Esophagus mucosa (tissue), 1 donor: ENCODE data around the gene FAM193B. TPM values are rescaled to one million over a fixed set of nuclear protein-coding genes. Genes with fewer than 3 reads are reported as not detected.
A peak's percentile ranks its signal among the peaks of the same experiment; 100 is the strongest.
"Not testable (repeated sequence)": the region's sequence is repeated elsewhere in the genome, so short reads cannot be mapped to it uniquely, and the experiment has no call there.

Experiments
- ATAC-seq: fragments of 200-7000 bp; cut with Tn5 transposase; one replicate; pipeline ENCODE4 v1.9.1; 2020
- total RNA-seq: library from RNA; stranded (reverse); gene quantifications from one replicate; pipeline ENCODE4 v1.2.4, GENCODE V29; 2023
- donor health status: DM: yes; HTN: yes; CAD: no.

FAM193B gene
- total RNA-seq, 1 donor from 2014 or later = 31.6 TPM

GRCh38 chr5:177499842-177500241, 54.5 kb downstream of the FAM193B start:
- no peak for ATAC-seq

GRCh38 chr5:177498013-177498787, 56.2 kb downstream of the FAM193B start:
- ATAC-seq = peak; percentile 6

GRCh38 chr5:177497292-177498012, 56.9 kb downstream of the FAM193B start, which contains the start of gene PDLIM7:
Gene PDLIM7 (minus strand): TSS chr5:177497604. CDS start chr5:177496512, 1,092 bp downstream.
- peak; percentile 86 for ATAC-seq

- ATAC-seq = peak; percentile 35
Observed at GRCh38 chr5:177496727-177497291, 57.6 kb downstream of the FAM193B start.

DNA sequence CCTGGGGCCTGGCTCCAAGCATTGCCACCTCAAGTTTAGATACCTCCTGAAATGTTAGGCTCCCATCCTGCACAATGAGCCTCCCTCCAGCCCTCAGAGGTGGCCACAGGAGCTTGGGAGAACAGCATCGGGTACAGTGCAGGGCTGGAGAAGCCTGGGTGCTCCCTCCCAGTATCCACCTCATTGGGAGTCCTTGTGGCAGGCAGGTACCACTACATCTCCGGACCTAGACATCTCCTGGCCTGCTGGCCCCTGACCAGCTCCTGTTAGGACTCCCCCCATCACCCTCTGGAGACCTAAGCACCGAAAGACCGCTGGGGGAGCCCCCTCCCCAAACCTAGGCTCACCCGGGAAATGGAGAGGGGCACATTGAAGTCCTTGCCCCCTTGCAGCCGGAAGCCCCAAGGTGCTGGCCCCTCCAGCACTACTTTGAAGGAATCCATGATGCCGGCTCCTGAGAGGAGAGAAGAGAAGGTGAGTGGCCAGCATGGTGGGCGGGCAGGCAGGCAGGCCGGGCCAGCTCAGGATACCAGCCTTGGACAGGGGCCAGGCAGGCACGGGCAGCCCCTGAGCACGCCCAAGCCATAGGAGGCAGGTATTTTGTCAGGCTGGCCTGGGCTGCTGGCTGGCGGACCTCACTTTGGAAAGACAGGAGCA, 58.2 kb downstream of the FAM193B start:
- no peak for ATAC-seq

- ATAC-seq = no peak
Observed at GRCh38 chr5:177495243-177496060, 58.9 kb downstream of the FAM193B start.

GRCh38 chr5:177494346-177495195, 59.8 kb downstream of the FAM193B start:
- peak; percentile 48 for ATAC-seq

GRCh38 chr5:177493795-177494345, 60.5 kb downstream of the FAM193B start:
- no peak for ATAC-seq

- no peak for ATAC-seq
Observed at GRCh38 chr5:177492841-177493240, 61.5 kb downstream of the FAM193B start.

DNA sequence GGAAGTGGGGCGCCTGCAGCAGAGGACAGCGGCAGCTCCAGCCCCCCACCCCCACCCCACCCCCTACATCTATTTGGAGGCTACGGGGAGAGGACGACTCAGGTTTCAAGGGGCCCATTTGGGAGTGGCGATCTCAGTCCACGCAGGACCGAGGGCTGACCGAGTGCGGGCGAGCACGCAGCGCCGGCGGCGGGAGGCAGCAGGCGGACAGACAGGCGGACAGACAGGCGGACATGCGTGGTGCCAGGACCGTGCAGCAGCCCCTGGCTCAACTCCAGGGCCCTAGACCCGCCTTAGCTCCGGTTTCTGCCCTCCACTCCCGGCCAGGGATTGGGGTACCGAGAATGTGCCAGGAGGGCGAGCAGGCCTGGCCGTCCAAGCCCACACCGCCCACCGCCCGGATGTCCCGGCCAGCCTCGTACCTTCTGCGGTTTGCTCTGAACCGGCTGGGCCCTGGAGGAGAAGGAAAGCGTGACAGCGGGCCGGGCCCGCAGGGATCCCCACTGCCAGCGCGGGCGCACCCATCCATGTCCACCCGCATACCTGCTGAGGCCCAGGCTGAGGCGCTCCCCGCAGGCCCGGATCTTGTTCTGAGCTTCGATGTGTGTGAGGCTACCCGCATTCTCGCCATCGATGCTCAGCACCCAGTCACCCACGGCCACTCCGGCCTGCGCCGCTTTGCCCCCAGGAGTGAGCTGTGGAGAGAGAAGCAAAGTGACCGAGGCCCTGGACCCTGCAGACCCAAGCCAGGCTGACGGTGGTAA, 62.2 kb downstream of the FAM193B start:
- ATAC-seq = no peak

DNA sequence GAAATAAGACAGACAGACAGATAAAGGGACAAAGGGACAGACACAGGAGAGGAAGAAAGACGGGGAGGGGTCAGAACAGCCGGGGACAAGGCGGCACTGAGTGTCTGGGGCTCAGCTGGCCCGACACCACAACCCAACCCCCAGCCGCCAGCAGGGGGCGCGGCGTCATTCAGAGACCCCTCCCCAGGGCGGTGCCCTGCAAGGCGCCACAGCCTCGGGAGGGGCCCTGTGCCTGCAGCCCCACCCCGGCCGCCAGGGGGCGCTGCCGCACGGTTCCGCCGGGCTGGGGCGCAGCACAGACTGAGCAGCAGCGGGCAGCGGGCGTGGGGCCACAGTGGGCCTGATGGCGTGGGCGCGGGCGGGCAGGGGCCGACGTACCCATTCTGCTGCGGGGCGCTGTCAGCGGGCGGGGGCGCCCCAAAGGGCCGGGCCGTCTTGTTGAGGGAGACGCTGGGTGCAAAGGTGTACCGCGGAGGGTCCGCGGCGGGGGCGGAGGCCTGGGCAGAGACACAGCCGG, 62.9 kb downstream of the FAM193B start:
- ATAC-seq = no peak

DNA sequence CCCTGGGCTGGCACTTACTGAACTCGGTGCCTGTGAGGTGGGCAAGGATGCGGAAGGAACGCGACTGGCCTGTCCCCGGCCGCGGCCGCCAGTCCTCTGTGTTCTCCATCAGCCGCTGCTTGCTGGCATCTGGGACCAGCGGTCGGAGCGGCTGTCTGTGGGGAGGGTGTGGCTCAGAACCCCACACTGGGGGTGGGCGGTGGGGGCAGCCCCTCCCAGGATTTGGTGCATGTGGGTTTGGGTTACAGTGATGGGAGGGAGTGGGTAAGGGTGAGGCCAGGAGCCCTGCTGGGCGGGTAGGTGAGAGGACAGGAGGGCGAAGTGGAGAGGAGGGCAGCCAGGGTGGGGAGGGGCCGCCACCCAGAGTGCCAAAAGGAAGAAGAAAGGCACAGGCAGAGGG, 63.4 kb downstream of the FAM193B start:
- ATAC-seq = no peak

DNA sequence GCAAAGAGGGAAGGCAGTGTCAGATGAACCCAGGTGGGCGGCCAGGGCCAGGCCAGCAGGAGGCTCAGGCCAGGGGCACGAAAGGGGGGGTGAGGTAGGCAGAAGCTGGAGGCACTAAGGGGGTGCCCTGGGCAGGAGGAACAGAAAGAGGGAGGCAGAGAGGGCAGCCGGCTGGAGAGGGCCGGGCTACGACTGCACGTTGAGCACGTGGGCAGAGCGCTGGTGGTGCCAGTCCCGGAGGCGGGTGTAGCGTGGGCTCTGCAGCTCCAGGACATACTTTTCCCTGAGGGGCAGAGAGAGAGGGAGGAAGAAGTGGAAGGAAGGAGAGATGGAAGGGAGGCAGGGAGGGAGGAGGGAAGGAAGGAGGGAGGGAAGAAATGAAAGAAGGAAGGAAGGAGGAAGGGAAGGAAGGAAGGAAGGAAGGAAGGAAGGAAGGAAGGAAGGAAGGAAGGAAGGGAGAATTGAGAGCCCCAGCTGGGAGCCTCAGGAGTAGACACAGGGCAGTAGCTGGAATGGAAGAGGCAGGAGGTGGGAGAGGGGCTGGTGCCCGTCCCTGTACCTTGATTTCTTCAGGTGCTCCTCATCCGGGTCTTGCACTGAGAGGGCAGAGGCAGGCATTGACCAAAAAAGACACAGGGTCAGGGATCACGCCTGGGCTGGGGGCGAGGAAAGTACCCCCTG, 63.9 kb downstream of the FAM193B start:
- ATAC-seq = no peak

DNA sequence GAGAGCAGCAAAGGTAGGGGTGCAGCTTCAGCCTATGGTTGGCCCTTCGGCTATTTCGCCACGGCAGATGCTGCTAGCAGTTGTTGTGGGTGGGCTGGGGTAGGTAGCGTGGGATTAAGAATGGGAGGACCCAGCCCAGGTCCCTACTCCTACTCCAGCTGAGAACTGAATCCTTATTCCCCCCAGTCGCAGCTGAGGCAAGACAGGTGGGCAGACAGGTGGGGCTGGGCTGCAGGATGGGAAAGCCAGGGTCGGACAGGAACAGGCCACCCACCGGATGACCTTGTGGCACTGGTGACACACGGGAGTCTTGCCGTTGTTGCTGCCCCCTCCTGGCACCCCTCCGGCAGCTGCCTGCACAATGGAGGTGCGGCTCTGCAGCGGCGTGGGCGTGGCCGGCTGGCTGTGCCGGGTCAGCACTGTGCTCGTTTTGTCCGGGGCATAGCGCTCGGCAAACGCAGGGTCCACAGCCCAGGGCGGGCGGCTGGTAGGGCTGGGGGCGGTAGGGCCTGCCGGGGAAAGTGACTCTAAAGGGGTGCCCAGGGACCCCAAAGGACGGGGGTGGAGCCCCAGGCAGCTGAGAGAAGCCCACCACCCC, 65.1 kb downstream of the FAM193B start:
- ATAC-seq = no peak

GRCh38 chr5:177487975-177488374, 66.4 kb downstream of the FAM193B start:
- no peak for ATAC-seq

DNA sequence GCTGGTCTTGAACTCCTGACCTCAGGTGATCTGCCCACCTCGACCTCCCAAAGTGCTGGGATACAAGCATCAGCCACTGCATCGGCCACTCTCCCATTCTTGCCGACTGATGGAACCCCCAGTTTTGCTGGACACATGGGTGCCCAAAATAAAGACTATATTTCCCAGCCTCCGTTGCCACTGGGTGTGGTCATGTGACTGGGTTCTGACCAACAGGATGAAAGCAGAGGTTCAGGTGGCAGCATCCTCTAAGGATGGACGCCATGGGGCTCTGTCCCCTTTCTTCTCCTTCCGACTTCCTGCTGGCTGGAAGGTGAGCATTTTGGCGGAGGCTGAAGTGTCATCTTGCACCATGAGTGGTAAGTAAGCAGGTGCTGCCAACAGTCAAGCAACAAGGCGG, 67.2 kb downstream of the FAM193B start:
- no peak for ATAC-seq

DNA sequence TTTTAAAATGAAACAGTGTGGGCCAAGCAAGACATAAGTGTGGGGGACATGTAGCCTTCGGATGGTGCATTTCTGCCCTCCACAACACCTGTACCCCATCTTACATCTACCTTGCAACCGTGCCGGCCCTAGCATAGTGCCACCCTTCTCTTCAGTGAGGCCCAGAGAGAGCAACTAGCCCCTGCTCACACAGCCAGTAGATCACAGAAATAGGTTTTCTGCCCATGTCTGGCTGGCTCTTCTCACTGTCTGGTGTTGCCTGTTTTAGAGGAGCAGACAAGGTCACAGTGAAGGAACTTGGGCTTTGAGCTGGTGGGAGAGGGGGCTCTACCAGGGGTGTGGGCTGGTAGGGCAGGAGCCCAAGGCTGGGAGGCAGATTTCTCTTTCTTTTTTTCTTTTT, 68.1 kb downstream of the FAM193B start:
- ATAC-seq = no peak

GRCh38 chr5:177485753-177486152, 68.6 kb downstream of the FAM193B start:
- not testable (repeated sequence) for ATAC-seq
